LNCaP clone FGC (cell line): ENCODE measurements around the gene GAREM2.

ENCODE experiments used
- DNase-seq: peaks from one replicate; pipeline ENCODE4 v3.0.0-alpha.2; 2011; ENCODE audit warnings: low read depth
- H3K4me3 ChIP-seq: 2 replicates; pipeline ENCODE4 v1.5.1; 2011; ENCODE audit warnings: mild to moderate bottlenecking, low read depth, low read length, control low read depth
- TF ChIP-seq, protein P1 (sequence below): IDR thresholded peaks from 2 replicates; pipeline ENCODE4 v1.5.1; 2012; ENCODE audit warnings: mild to moderate bottlenecking; ENCODE audit not compliant: control insufficient read depth, insufficient read depth; ENCODE audit errors: extremely low read depth

The GAREM2 gene

DNA sequence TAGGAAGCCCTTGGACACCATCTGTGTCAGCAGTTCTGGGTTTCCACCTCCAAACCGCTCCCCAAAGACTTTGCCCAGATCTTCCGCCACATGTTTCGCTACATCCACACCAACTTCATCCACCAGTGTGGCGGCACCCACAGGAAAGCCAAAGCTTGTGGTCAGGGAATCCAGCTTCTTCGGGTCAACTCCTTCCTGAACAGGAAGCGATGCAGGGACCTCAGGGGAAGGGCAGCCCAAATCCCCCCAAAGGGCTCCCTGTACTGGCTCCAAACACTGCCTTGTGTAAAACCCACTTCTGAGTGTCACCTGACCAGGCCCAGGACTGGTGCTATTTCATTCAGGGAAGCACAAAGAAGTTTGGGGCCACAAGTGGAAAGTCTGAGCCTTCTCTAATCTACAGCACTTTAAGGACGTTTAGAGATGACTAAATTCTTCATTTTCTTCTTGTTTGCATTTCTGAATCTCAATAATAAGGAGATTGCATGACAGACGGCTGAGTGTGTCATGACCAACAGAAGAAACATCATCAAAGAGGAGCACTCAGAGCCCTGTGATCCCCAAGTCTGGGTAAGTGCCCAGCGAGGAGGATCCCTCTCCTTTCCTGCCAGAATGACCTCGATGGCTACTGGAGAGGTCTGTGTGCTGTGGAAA, 20.8 kb downstream of the GAREM2 start:
- DNase-seq, result no peak
- TF ChIP-seq, protein P1, sequence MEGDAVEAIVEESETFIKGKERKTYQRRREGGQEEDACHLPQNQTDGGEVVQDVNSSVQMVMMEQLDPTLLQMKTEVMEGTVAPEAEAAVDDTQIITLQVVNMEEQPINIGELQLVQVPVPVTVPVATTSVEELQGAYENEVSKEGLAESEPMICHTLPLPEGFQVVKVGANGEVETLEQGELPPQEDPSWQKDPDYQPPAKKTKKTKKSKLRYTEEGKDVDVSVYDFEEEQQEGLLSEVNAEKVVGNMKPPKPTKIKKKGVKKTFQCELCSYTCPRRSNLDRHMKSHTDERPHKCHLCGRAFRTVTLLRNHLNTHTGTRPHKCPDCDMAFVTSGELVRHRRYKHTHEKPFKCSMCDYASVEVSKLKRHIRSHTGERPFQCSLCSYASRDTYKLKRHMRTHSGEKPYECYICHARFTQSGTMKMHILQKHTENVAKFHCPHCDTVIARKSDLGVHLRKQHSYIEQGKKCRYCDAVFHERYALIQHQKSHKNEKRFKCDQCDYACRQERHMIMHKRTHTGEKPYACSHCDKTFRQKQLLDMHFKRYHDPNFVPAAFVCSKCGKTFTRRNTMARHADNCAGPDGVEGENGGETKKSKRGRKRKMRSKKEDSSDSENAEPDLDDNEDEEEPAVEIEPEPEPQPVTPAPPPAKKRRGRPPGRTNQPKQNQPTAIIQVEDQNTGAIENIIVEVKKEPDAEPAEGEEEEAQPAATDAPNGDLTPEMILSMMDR, result no peak
- H3K4me3 ChIP-seq, result no peak overlapping the region

DNA sequence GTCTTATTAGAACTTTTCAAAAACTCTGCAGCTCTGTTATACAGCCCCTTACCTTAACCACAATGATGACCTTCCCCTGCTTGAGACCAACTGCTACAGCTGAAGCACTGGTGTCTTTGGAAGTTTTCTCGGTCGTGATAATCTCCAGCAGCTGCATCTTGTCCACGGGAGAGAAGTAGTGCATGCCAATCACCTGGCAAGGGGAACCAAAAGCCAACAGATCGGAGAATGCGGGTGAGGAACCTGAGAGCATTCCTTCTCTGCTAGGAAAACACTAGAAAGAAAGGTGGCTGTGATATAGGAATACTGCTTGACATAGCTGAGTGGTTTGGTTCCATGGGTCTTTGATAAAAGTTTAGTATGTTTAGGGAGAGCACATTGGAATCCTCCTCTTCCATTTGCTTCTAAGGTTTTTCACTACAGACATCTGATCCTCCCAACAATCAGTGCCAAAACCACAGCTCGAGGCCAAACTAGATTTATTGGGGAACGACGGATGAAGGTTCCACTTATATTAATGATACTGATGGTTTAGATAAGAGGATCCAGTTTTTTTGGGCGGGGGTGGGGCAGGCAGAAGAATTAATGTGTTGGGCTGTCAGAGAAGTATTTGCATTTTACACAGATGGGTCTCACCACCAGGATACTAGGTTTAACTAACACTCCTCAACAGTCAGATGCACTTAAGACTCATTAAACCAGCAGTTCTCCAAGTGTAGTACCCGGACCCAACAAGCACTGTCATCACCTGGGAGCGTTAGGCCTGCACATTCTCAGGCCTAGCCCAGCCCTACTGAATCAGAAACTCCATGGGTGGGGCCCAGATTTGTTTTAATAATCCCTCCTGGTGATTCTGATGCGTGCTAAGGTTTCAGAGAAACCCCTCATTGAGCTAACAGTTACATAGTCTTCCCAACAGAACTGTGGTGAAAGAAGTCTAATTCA, 22.4 kb downstream of the GAREM2 start:
- DNase-seq, result no peak
- no peak overlapping the region for H3K4me3 ChIP-seq
- TF ChIP-seq, protein P1, result no peak

DNA sequence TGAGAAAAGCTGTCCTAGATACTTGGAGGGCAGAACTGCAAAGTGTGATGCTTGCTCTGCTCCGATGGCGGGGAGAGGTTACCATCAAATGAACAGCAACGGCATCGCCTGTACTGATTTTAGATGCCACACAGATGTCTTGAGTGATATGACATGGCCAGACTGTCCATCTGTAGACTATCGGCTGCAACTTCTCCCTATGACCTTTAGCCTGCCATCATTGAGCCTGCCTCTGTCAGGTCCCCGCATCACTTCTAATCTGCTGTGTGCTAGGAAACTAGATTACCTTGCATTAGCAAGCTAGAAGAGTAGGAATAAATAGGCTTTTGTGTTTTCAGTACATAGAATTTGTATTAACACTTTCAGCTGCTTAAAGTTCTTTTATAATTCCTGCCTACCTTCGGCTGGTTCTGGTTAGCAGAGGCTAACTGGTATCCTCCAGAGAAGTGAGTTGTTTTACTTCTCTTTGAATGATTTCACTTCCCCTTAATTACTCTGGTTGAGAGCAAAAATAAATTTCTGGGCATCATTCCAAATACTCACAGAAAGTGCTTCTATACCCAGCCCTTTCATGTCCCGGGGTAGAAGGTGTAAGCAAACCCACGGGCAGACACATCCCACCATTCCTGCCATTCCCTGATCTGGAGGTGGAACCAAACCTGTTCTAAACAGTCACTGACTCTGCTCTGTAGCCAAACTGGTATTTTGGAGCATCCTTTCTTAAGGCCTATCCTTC, 24.0 kb downstream of the GAREM2 start:
- H3K4me3 ChIP-seq, result no peak overlapping the region
- TF ChIP-seq, protein P1, result no peak
- no peak for DNase-seq

DNA sequence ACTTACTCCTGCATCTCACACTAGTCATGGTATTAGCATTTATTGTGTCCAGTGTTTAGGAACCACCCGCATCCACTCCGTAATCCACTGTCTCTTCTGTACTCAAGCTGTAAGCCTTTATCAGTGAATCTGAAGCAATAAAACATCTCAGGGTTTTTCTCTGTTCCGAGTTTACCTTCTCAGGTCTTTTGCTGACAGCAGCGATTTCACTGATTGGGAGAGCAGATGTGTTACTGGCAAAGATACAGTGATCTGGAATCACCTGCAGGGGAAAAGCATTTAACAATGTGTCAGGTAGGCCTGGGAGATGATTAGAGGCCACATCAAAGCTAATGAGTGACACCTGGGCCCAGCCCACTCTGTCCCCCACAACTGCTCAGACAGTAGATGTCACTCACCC, 24.6 kb downstream of the GAREM2 start:
- TF ChIP-seq, protein P1, result no peak
- peak; percentile 52 for DNase-seq
- no peak overlapping the region for H3K4me3 ChIP-seq

DNA sequence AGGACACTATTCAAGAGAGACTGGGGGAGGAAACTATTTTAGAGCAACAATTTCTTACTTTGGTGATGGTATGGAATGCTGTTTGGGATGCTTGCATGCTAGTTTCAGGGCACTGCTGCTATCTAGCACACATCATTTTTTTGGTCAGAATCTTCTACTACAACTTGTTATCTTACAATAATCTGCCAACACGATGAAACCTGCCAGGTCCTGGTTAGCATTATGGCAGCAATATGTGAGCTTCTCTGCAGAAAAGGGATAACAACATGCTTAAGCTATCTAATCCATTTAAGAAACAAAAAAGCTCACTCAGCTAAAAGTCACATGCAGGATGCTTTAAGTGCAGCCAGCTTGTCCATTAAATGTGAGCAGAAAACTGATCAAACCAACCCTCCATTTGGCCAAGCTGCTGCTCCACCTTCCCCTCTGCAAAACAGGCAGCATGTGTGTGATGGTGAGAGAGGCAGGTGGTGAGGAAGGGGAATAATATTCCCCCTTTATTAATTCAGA, 30.1 kb downstream of the GAREM2 start:
- H3K4me3 ChIP-seq, result no peak overlapping the region
- TF ChIP-seq, protein P1, result no peak
- DNase-seq, result no peak

DNA sequence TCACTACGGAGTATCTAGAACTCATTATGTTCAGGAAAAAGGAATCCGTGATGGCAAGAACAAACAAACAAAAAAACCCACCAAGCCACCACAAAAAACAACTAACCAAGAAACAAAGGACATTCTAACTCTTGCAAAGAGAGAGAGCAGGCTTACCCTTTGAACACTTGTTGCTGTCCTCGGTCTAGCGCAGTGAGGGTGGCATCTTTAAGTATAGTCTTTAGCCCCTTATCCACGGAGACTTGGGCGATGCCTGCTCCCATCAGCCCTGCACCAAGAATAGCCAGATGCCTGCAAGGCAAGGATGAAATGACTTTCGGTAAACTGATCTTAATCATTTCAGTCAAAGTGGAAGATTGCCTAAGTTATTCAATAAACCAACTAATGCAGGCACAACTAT, 31.0 kb downstream of the GAREM2 start:
- no peak overlapping the region for H3K4me3 ChIP-seq
- no peak for DNase-seq
- TF ChIP-seq, protein P1, result no peak
